Activated naive CD8-positive, alpha-beta T cell treated with anti-CD3 and anti-CD28 coated beads for 36 hours (primary cell): ENCODE results near the gene TSC22D2. TPM values are rescaled to one million over a fixed set of nuclear protein-coding genes. Genes with fewer than 3 reads are reported as not detected.
"Not testable (repeated sequence)": the region's sequence is repeated elsewhere in the genome, so short reads cannot be mapped to it uniquely, and the experiment has no call there.

Experiments
- DNase-seq: peaks from one replicate; pipeline ENCODE4 v3.0.0; 2021
- H3K27ac Mint-ChIP-seq: one replicate; pipeline ENCODE4 v1.8.0; 2022; ENCODE audit warnings: mild to moderate bottlenecking, moderate library complexity, mixed read lengths
- H3K27me3 Mint-ChIP-seq: one replicate; pipeline ENCODE4 v1.8.0; 2022; ENCODE audit warnings: mild to moderate bottlenecking, mixed read lengths
- H3K36me3 Mint-ChIP-seq: one replicate; pipeline ENCODE4 v1.8.0; 2021; ENCODE audit warnings: mild to moderate bottlenecking, mixed read lengths
- H3K4me1 Mint-ChIP-seq: one replicate; pipeline ENCODE4 v1.8.0; 2021; ENCODE audit warnings: mixed read lengths
- H3K4me3 Mint-ChIP-seq: one replicate; pipeline ENCODE4 v1.8.0; 2022; ENCODE audit warnings: mild to moderate bottlenecking, moderate library complexity, mixed read lengths
- H3K9me3 Mint-ChIP-seq: one replicate; pipeline ENCODE4 v1.8.0; 2022; ENCODE audit warnings: mixed read lengths
- total RNA-seq, 2 experiments: library from RNA; stranded (reverse); gene quantifications; one replicate each; pipeline ENCODE4 v1.2.3, GENCODE V29; 2021

The TSC22D2 gene
- total RNA-seq, 2 experiments from 2014 or later, result 16.8 to 17.1 TPM

GRCh38 chr3:150464684-150465083 lies 56.6 kb downstream of the TSC22D2 start:
- Mint-ChIP-seq H3K27me3 (no peaks in the 10 kb centered on the region), H3K36me3 (no peaks in the 10 kb centered on the region), H3K4me1 (peaks cover 3% of the 10 kb centered on the region), H3K9me3 (no peaks in the 10 kb centered on the region), H3K27ac (no peak overlapping the region), H3K4me3 (no peak overlapping the region)
- DNase-seq, result no peak

- peaks cover 3% of the 10 kb centered on the region for H3K4me1 Mint-ChIP-seq
- H3K4me3 Mint-ChIP-seq, result no peak overlapping the region
- H3K27me3 Mint-ChIP-seq, result no peaks in the 10 kb centered on the region
- no peaks in the 10 kb centered on the region for H3K9me3 Mint-ChIP-seq
- DNase-seq, result no peak
- no peak overlapping the region for H3K27ac Mint-ChIP-seq
- no peaks in the 10 kb centered on the region for H3K36me3 Mint-ChIP-seq
These were observed 59.3 kb downstream of the TSC22D2 start for GRCh38 chr3:150467381-150467780.

GRCh38 chr3:150469031-150469930 lies 61.2 kb downstream of the TSC22D2 start:
- peaks cover 3% of the 10 kb centered on the region for H3K36me3 Mint-ChIP-seq
- H3K4me1 Mint-ChIP-seq, result peaks cover 3% of the 10 kb centered on the region
- H3K27ac Mint-ChIP-seq, result no peak overlapping the region
- no peak overlapping the region for H3K4me3 Mint-ChIP-seq
- no peak for DNase-seq
- H3K9me3 Mint-ChIP-seq, result no peaks in the 10 kb centered on the region
- H3K27me3 Mint-ChIP-seq, result no peaks in the 10 kb centered on the region

GRCh38 chr3:150469931-150470740 lies 62.0 kb downstream of the TSC22D2 start:
- Mint-ChIP-seq H3K27ac (no peak overlapping the region), H3K36me3 (peaks cover 3% of the 10 kb centered on the region), H3K9me3 (no peaks in the 10 kb centered on the region), H3K4me1 (peaks cover 3% of the 10 kb centered on the region), H3K4me3 (no peak overlapping the region), H3K27me3 (no peaks in the 10 kb centered on the region)
- no peak for DNase-seq

GRCh38 chr3:150472421-150472820 lies 64.3 kb downstream of the TSC22D2 start:
- Mint-ChIP-seq H3K27ac (no peak overlapping the region), H3K4me3 (no peak overlapping the region), H3K27me3 (no peaks in the 10 kb centered on the region), H3K4me1 (peaks cover 3% of the 10 kb centered on the region), H3K36me3 (peaks cover 8% of the 10 kb centered on the region), H3K9me3 (peaks cover 6% of the 10 kb centered on the region)
- DNase-seq, result no peak

GRCh38 chr3:150473161-150473560 lies 65.1 kb downstream of the TSC22D2 start:
- H3K36me3 Mint-ChIP-seq, H3K4me1 Mint-ChIP-seq, H3K27ac Mint-ChIP-seq, H3K9me3 Mint-ChIP-seq, DNase-seq, H3K4me3 Mint-ChIP-seq, H3K27me3 Mint-ChIP-seq: not testable (repeated sequence)

GRCh38 chr3:150479370-150479769 lies 71.3 kb downstream of the TSC22D2 start:
- Mint-ChIP-seq H3K27ac (no peak overlapping the region), H3K4me1 (no peaks in the 10 kb centered on the region), H3K36me3 (peaks cover 13% of the 10 kb centered on the region), H3K27me3 (no peaks in the 10 kb centered on the region), H3K4me3 (no peak overlapping the region), H3K9me3 (peaks cover 20% of the 10 kb centered on the region)
- DNase-seq, result no peak

GRCh38 chr3:150480877-150481276 lies 72.8 kb downstream of the TSC22D2 start:
- H3K4me1 Mint-ChIP-seq, result no peaks in the 10 kb centered on the region
- DNase-seq, result no peak
- H3K4me3 Mint-ChIP-seq, result no peak overlapping the region
- H3K9me3 Mint-ChIP-seq, result peaks cover 24% of the 10 kb centered on the region
- peaks cover 15% of the 10 kb centered on the region for H3K36me3 Mint-ChIP-seq
- no peaks in the 10 kb centered on the region for H3K27me3 Mint-ChIP-seq
- H3K27ac Mint-ChIP-seq, result no peak overlapping the region

- no peaks in the 10 kb centered on the region for H3K27me3 Mint-ChIP-seq
- H3K27ac Mint-ChIP-seq, result no peak overlapping the region
These were observed 75.1 kb downstream of the TSC22D2 start for GRCh38 chr3:150483226-150483625.

GRCh38 chr3:150484410-150484809 lies 76.3 kb downstream of the TSC22D2 start:
- peaks cover 22% of the 10 kb centered on the region for H3K9me3 Mint-ChIP-seq
- H3K27me3 Mint-ChIP-seq, result no peaks in the 10 kb centered on the region
- no peak for DNase-seq
- H3K27ac Mint-ChIP-seq, result no peak overlapping the region
- H3K4me3 Mint-ChIP-seq, result no peak overlapping the region
- peaks cover 13% of the 10 kb centered on the region for H3K36me3 Mint-ChIP-seq
- no peaks in the 10 kb centered on the region for H3K4me1 Mint-ChIP-seq

More at GRCh38 chr3:150483226-150483625, 75.1 kb downstream of the TSC22D2 start:
- no peaks in the 10 kb centered on the region for H3K4me1 Mint-ChIP-seq
- no peak overlapping the region for H3K4me3 Mint-ChIP-seq
- H3K36me3 Mint-ChIP-seq, result peaks cover 13% of the 10 kb centered on the region
- H3K9me3 Mint-ChIP-seq, result peaks cover 24% of the 10 kb centered on the region
- DNase-seq, result no peak

- no peak for DNase-seq
- Mint-ChIP-seq H3K36me3 (peaks cover 9% of the 10 kb centered on the region), H3K27me3 (no peaks in the 10 kb centered on the region), H3K4me1 (no peaks in the 10 kb centered on the region), H3K9me3 (peaks cover 18% of the 10 kb centered on the region), H3K27ac (no peak overlapping the region), H3K4me3 (no peak overlapping the region)
These were observed 80.8 kb downstream of the TSC22D2 start for GRCh38 chr3:150488867-150489266.

- Mint-ChIP-seq H3K27ac (no peak overlapping the region), H3K9me3 (peaks cover 9% of the 10 kb centered on the region), H3K4me3 (no peak overlapping the region), H3K36me3 (peaks cover 3% of the 10 kb centered on the region), H3K27me3 (no peaks in the 10 kb centered on the region), H3K4me1 (no peaks in the 10 kb centered on the region)
- DNase-seq, result no peak
These were observed 82.3 kb downstream of the TSC22D2 start for GRCh38 chr3:150490277-150490986.

- no peaks in the 10 kb centered on the region for H3K4me1 Mint-ChIP-seq
- no peaks in the 10 kb centered on the region for H3K9me3 Mint-ChIP-seq
- DNase-seq, result no peak
- H3K4me3 Mint-ChIP-seq, result no peak overlapping the region
- H3K27me3 Mint-ChIP-seq, result no peaks in the 10 kb centered on the region
- H3K27ac Mint-ChIP-seq, result no peak overlapping the region
- no peaks in the 10 kb centered on the region for H3K36me3 Mint-ChIP-seq
These were observed 86.4 kb downstream of the TSC22D2 start for GRCh38 chr3:150494411-150494977.

- no peak overlapping the region for H3K27ac Mint-ChIP-seq
- no peaks in the 10 kb centered on the region for H3K36me3 Mint-ChIP-seq
- H3K9me3 Mint-ChIP-seq, result no peaks in the 10 kb centered on the region
- no peak overlapping the region for H3K4me3 Mint-ChIP-seq
- no peak for DNase-seq
- H3K4me1 Mint-ChIP-seq, result no peaks in the 10 kb centered on the region
- H3K27me3 Mint-ChIP-seq, result no peaks in the 10 kb centered on the region
These were observed 87.1 kb downstream of the TSC22D2 start for GRCh38 chr3:150495149-150495548.
